ENCODE measurements around the gene RHOT2. TPM values are rescaled to one million over a fixed set of nuclear protein-coding genes. Genes with fewer than 3 reads are reported as not detected.
A peak's percentile ranks its signal among the peaks of the same experiment; 100 is the strongest.

RHOT2 gene
- total and polyA plus RNA-seq, 7 donors: 35.3 to 159 (median 52.9) TPM

- peaks cover 0 to 6% (median 0%) of the 10 kb centered on the region in 3 donors for H3K27me3 ChIP-seq
- no peaks in the 10 kb centered on the region for H3K9me3 ChIP-seq
- intact Hi-C loops (cut with DNase I): loop anchor here (2.0 kb wide), 1 partner anchor 48 kb away; no protein-coding TSS in a partner anchor
- TF ChIP-seq POLR2A (IDR thresholded peaks at IDR 0.05) (peak; percentile 19 to 35), POLR2AphosphoS5 (IDR thresholded peaks at IDR 0.05) (peak; percentile 71 to 82 (median 74)), CTCF (IDR thresholded peaks at IDR 0.05) (no peak), EP300 (IDR thresholded peaks at IDR 0.05) (no peak)
- 0% methylated on average over 91 of the region's 91 CpGs for WGBS, 2 donors
- peak within 1 kb of the TSS; percentile 64 to 98 (median 81) for H3K4me3 ChIP-seq
- H3K27ac ChIP-seq: peak within 1 kb of the TSS; percentile 89 to 99 (median 97)
- peak; percentile 98 for DNase-seq
- peaks cover 0 to 21% (median 12%) of the 10 kb centered on the region in 4 donors for H3K36me3 ChIP-seq
- peaks cover 0 to 37% (median 31%) of the 10 kb centered on the region in 4 donors for H3K4me1 ChIP-seq
Observed at GRCh38 chr16:636206-637080, 31.5 kb upstream of the RHOT2 start, which contains the start of gene METTL26. Gene METTL26 (minus strand): TSS chr16:636305. CDS start chr16:636290, 15 bp downstream.

GRCh38 chr16:637081-638018, 30.6 kb upstream of the RHOT2 start:
- Histone ChIP-seq H3K4me1 (peaks cover 0 to 40% (median 32%) of the 10 kb centered on the region in 4 donors), H3K4me3 (peak overlapping the region; percentile 64 to 98 (median 81)), H3K27ac (peak overlapping the region; percentile 89 to 99 (median 97)), H3K27me3 (peaks cover 0 to 4% (median 0%) of the 10 kb centered on the region in 3 donors), H3K36me3 (peaks cover 0 to 21% (median 12%) of the 10 kb centered on the region in 4 donors), H3K9me3 (no peaks in the 10 kb centered on the region)
- intact Hi-C loops (cut with DNase I): loop anchor here (2.0 kb wide), 1 partner anchor 49 kb away; no protein-coding TSS in a partner anchor
- 14 to 17% methylated on average over 53 of the region's 53 CpGs for WGBS, 2 donors
- TF ChIP-seq EP300 (IDR thresholded peaks at IDR 0.05): no peak
- TF ChIP-seq CTCF (IDR thresholded peaks at IDR 0.05): no peak
- TF ChIP-seq POLR2A (IDR thresholded peaks at IDR 0.05): no peak
- TF ChIP-seq POLR2AphosphoS5 (IDR thresholded peaks at IDR 0.05): no peak
- DNase-seq: peak; percentile 97

GRCh38 chr16:638034-638543, 29.8 kb upstream of the RHOT2 start:
- no peak for TF ChIP-seq CTCF (IDR thresholded peaks at IDR 0.05)
- TF ChIP-seq POLR2AphosphoS5 (IDR thresholded peaks at IDR 0.05): no peak
- TF ChIP-seq POLR2A (IDR thresholded peaks at IDR 0.05): no peak
- no peak for TF ChIP-seq EP300 (IDR thresholded peaks at IDR 0.05)
- Histone ChIP-seq H3K9me3 (no peaks in the 10 kb centered on the region), H3K4me3 (no peak overlapping the region), H3K36me3 (peaks cover 0 to 16% (median 12%) of the 10 kb centered on the region in 4 donors), H3K27ac (peak overlapping the region; percentile 75 to 99 (median 94)), H3K4me1 (peaks cover 0 to 47% (median 39%) of the 10 kb centered on the region in 4 donors), H3K27me3 (no peaks in the 10 kb centered on the region)
- 87 to 89% methylated on average over 15 of the region's 15 CpGs for WGBS, 2 donors
- intact Hi-C loops (cut with DNase I): no loop called here
- no peak for DNase-seq

GRCh38 chr16:638836-639235, 29.1 kb upstream of the RHOT2 start:
- H3K9me3 ChIP-seq: no peaks in the 10 kb centered on the region
- H3K27ac ChIP-seq: no peak overlapping the region
- H3K36me3 ChIP-seq: peaks cover 0 to 8% (median 6%) of the 10 kb centered on the region in 4 donors
- no peak for DNase-seq
- 85 to 86% methylated on average over 9 of the region's 9 CpGs for WGBS, 2 donors
- no peak overlapping the region for H3K4me3 ChIP-seq
- intact Hi-C loops (cut with DNase I): no loop called here
- peaks cover 0 to 54% (median 42%) of the 10 kb centered on the region in 4 donors for H3K4me1 ChIP-seq
- H3K27me3 ChIP-seq: no peaks in the 10 kb centered on the region
- TF ChIP-seq EP300 (IDR thresholded peaks at IDR 0.05): no peak
- no peak for TF ChIP-seq POLR2A (IDR thresholded peaks at IDR 0.05)
- TF ChIP-seq CTCF (IDR thresholded peaks at IDR 0.05): no peak
- TF ChIP-seq POLR2AphosphoS5 (IDR thresholded peaks at IDR 0.05): no peak
